GM06990 (cell line): Measurements from ENCODE around the gene USP10.

Experiments used
- DNase-seq: peaks from one replicate; pipeline ENCODE4 v3.0.0-alpha.2; 2011; ENCODE audit not compliant: insufficient read length; ENCODE audit errors: extremely low read depth
- H3K27me3 ChIP-seq: replicated peaks from 2 replicates; pipeline ENCODE4 v1.6.0; 2011; ENCODE audit warnings: low read length; ENCODE audit not compliant: control insufficient read depth, insufficient read depth
- H3K36me3 ChIP-seq: 2 replicates; pipeline ENCODE4 v1.5.1; 2011; ENCODE audit warnings: low read length; ENCODE audit not compliant: control insufficient read depth, insufficient read depth
- H3K4me3 ChIP-seq: replicated peaks from 2 replicates; pipeline ENCODE4 v1.5.1; 2011; ENCODE audit warnings: low read depth, mild to moderate bottlenecking, control low read depth, low read length
- TF ChIP-seq, protein P1 (sequence below): IDR thresholded peaks from 2 replicates; pipeline ENCODE4 v1.5.1; 2011; ENCODE audit warnings: low read length, control low read depth, mild to moderate bottlenecking, inconsistent platforms; ENCODE audit not compliant: insufficient read depth, poor library complexity, severe bottlenecking

Gene USP10

GRCh38 chr16:84769416-84769815 lies 69.6 kb downstream of the USP10 start:
- no peak for DNase-seq
- peaks cover 34% of the 10 kb centered on the region for H3K36me3 ChIP-seq
- H3K27me3 ChIP-seq: no peaks in the 10 kb centered on the region
- H3K4me3 ChIP-seq: no peak overlapping the region
- TF ChIP-seq, protein P1, sequence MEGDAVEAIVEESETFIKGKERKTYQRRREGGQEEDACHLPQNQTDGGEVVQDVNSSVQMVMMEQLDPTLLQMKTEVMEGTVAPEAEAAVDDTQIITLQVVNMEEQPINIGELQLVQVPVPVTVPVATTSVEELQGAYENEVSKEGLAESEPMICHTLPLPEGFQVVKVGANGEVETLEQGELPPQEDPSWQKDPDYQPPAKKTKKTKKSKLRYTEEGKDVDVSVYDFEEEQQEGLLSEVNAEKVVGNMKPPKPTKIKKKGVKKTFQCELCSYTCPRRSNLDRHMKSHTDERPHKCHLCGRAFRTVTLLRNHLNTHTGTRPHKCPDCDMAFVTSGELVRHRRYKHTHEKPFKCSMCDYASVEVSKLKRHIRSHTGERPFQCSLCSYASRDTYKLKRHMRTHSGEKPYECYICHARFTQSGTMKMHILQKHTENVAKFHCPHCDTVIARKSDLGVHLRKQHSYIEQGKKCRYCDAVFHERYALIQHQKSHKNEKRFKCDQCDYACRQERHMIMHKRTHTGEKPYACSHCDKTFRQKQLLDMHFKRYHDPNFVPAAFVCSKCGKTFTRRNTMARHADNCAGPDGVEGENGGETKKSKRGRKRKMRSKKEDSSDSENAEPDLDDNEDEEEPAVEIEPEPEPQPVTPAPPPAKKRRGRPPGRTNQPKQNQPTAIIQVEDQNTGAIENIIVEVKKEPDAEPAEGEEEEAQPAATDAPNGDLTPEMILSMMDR: no peak

- Histone ChIP-seq H3K4me3 (no peak overlapping the region), H3K36me3 (peaks cover 33% of the 10 kb centered on the region), H3K27me3 (no peaks in the 10 kb centered on the region)
- TF ChIP-seq, protein P1: no peak
- DNase-seq: no peak
Observed at GRCh38 chr16:84773312-84773711, 73.5 kb downstream of the USP10 start.

DNA sequence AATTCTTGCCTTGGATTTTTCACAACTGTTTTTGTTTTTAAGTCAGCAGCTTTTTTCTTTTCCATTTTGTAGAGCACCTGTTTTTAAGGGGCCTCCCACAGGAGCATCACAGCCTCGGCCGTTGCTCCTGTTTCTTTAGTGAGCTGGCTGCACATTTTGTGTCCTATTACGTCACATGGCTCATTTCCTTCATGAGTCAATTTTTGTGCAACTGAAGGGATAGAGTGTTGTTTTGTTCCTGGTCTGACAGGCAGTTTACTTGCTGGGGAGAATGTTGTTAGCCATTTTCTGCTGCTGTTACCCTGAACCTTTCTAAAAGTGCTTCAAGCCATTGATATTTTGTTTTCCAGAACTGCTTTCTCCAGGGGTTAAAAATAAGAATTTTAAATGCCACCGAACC lies 75.0 kb downstream of the USP10 start:
- no peak for DNase-seq
- Histone ChIP-seq H3K4me3 (no peak overlapping the region), H3K27me3 (no peaks in the 10 kb centered on the region), H3K36me3 (peaks cover 32% of the 10 kb centered on the region)
- TF ChIP-seq, protein P1: no peak

DNA sequence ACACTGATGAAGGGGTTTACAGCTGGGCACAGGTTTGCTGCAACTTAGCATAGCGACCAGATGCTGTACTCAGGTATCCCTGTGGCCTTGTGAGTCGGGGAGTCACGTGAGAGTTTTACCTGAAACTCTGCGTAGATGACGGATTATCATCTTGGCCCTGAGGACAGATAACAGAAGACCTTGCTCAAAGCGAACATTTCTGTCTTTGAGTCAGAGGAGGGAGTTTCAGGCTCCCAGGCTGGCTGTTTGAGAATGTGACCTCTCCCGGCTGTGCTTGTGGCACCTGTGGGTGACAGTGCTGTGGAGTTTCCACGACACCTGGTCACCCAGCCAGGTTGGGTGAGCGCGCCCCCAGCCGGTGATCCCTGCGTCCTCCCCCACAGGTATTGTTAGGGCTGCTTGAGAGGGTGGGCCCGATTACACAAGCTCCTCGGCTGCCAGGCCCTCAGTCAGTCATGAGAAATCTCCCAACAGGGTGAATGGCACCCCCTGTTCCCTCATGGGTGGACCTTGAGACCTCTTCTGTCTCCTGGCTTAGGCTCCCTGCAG lies 75.5 kb downstream of the USP10 start:
- TF ChIP-seq, protein P1: no peak
- no peaks in the 10 kb centered on the region for H3K27me3 ChIP-seq

GRCh38 chr16:84777435-84777834 lies 77.6 kb downstream of the USP10 start:
- H3K36me3 ChIP-seq: peaks cover 31% of the 10 kb centered on the region
- DNase-seq: no peak

More for the DNA sequence above, 75.5 kb downstream of the USP10 start:
- no peak for DNase-seq
- Histone ChIP-seq H3K36me3 (peaks cover 33% of the 10 kb centered on the region), H3K4me3 (no peak overlapping the region)

DNA sequence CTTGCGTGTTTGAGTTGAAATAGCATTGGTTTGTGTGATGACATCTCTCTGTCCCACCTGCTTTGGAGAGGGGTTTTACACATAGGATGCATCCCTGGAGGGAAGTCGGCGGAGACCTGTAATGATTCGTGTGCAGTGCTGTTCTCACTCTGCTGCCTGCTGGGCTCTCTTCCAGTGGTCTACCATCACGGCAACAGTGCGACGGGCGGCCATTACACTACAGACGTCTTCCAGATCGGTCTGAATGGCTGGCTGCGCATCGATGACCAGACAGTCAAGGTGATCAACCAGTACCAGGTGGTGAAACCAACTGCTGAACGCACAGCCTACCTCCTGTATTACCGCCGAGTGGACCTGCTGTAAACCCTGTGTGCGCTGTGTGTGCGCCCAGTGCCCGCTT lies 78.9 kb downstream of the USP10 start:
- no peak for DNase-seq
- Histone ChIP-seq H3K27me3 (no peaks in the 10 kb centered on the region), H3K4me3 (no peak overlapping the region), H3K36me3 (peaks cover 26% of the 10 kb centered on the region)
- TF ChIP-seq, protein P1: no peak

More at GRCh38 chr16:84777435-84777834, 77.6 kb downstream of the USP10 start:
- TF ChIP-seq, protein P1: no peak
- H3K4me3 ChIP-seq: no peak overlapping the region
- H3K27me3 ChIP-seq: no peaks in the 10 kb centered on the region
